ENCODE data around the gene LSM14A.

LSM14A gene

DNA sequence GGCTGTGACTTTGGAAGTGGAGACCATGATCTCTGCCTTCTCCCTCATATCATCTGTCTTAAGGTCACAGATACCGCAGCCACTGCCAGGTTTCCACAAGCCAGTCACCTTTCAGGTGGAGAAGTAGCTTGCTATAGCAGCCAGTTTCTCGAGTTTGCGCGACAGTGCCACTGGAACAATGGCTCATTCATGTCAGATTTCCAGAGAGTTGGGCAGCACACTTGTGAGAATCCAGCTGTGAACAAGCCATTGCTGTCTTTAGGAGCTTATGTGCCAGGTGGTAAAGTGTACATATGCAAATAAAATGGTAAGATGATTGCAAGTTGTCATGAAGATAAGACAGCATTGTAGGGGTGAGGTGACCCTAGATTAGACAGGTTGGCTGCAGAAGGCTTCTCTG is 104.3 kb downstream of the LSM14A start:
- no peak for DNase-seq (ENCODE audit: insufficient read length, low spot score)
- no peak for FAIRE-seq

DNA sequence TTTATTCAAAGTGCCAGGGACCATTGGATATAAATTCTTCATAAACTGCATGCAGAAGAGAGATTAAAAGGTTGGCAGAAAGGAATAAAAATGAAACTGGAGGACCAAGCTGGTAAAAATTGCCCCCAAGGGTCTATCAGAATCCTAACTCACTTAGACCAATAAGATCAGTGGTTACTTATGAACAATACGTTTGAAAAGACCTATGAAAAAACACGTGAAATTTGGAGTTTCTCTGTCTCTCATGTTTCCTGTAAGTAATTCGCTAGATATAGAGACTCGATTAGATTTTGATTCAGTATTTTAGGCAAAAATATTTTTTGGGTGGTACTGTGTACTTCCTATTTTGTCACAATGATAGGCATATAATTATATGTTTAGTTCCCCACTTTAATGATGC is 104.9 kb downstream of the LSM14A start:
- no peak for DNase-seq (ENCODE audit: insufficient read length, low spot score)
- FAIRE-seq = no peak

GRCh38 chr19:34278783-34279182 is 106.5 kb downstream of the LSM14A start:
- DNase-seq (ENCODE audit: insufficient read length, low spot score) (no peak), FAIRE-seq (no peak)
